Activated CD8-positive, alpha-beta T cell treated with anti-CD3 and anti-CD28 coated beads for 36 hours (primary cell): ENCODE data around the gene RNU1-4. TPM values are rescaled to one million over a fixed set of nuclear protein-coding genes. Genes with fewer than 3 reads are reported as not detected.
"Not testable (repeated sequence)": the region's sequence is repeated elsewhere in the genome, so short reads cannot be mapped to it uniquely, and the experiment has no call there.

Experiments
- ATAC-seq: fragments of 200-7000 bp; cut with Tn5 transposase; one replicate; pipeline ENCODE4 v1.10.0; 2021; ENCODE audit warnings: mild to moderate bottlenecking, moderate library complexity
- CTCF ChIA-PET: fragments of 350-600 bp; sonication (Branson Sonifier 250); formaldehyde crosslinking; loops from one replicate; lab custom pipeline; 2021; ENCODE audit warnings: antibody characterized with exemption; lab: Charles Lee
- POLR2A ChIA-PET: fragments of 350-600 bp; sonication (Branson Sonifier 250); formaldehyde crosslinking; loops from one replicate; lab custom pipeline; 2021; ENCODE audit warnings: antibody characterized with exemption; lab: Charles Lee
- DNase-seq: peaks from one replicate; pipeline ENCODE4 v3.0.0-alpha.2; 2020
- H3K27ac Mint-ChIP-seq: one replicate; pipeline ENCODE4 v1.8.0; 2021; ENCODE audit warnings: mild to moderate bottlenecking, mixed read lengths
- H3K27me3 Mint-ChIP-seq: one replicate; pipeline ENCODE4 v1.8.0; 2021; ENCODE audit warnings: mixed read lengths
- H3K36me3 Mint-ChIP-seq: one replicate; pipeline ENCODE4 v1.8.0; 2021; ENCODE audit warnings: low read depth, mixed read lengths
- H3K4me1 Mint-ChIP-seq: one replicate; pipeline ENCODE4 v1.8.0; 2021; ENCODE audit warnings: low read depth, mixed read lengths
- H3K4me3 Mint-ChIP-seq: one replicate; pipeline ENCODE4 v1.8.0; 2021; ENCODE audit warnings: mild to moderate bottlenecking, moderate library complexity, mixed read lengths
- H3K9me3 Mint-ChIP-seq: one replicate; pipeline ENCODE4 v1.8.0; 2021; ENCODE audit warnings: mixed read lengths
- intact Hi-C: fragments of 100-400 bp; cut with micrococcal nuclease; formaldehyde crosslinking; loops from one replicate; pipeline ENCODE4 v1.10.0; 2022
- total RNA-seq, 2 experiments: library from RNA; stranded (reverse); gene quantifications; one replicate each; pipeline ENCODE4 v1.2.3, GENCODE V29; 2021

RNU1-4 gene
- total RNA-seq, 2 experiments from 2014 or later = 820 to 1,043 TPM

- intact Hi-C loops, H3K4me3 Mint-ChIP-seq, H3K27ac Mint-ChIP-seq, ATAC-seq, H3K4me1 Mint-ChIP-seq, H3K36me3 Mint-ChIP-seq, H3K27me3 Mint-ChIP-seq, POLR2A ChIA-PET, H3K9me3 Mint-ChIP-seq, DNase-seq, CTCF ChIA-PET: not testable (repeated sequence)
Measured at GRCh38 chr1:16747660-16748059, 7.3 kb downstream of the RNU1-4 start.

GRCh38 chr1:16748710-16749109 is 8.4 kb downstream of the RNU1-4 start:
- H3K4me1 Mint-ChIP-seq, H3K36me3 Mint-ChIP-seq, H3K4me3 Mint-ChIP-seq, ATAC-seq, H3K9me3 Mint-ChIP-seq, intact Hi-C loops, POLR2A ChIA-PET, DNase-seq, H3K27ac Mint-ChIP-seq, CTCF ChIA-PET, H3K27me3 Mint-ChIP-seq: not testable (repeated sequence)

GRCh38 chr1:16749910-16750888 is 9.9 kb downstream of the RNU1-4 start:
- H3K9me3 Mint-ChIP-seq = not testable (repeated sequence)

GRCh38 chr1:16752770-16753169 is 12.5 kb downstream of the RNU1-4 start:
- H3K36me3 Mint-ChIP-seq, H3K27me3 Mint-ChIP-seq, H3K27ac Mint-ChIP-seq, DNase-seq, intact Hi-C loops, H3K9me3 Mint-ChIP-seq, H3K4me3 Mint-ChIP-seq, H3K4me1 Mint-ChIP-seq, ATAC-seq, POLR2A ChIA-PET, CTCF ChIA-PET: not testable (repeated sequence)

More at GRCh38 chr1:16749910-16750888, 9.9 kb downstream of the RNU1-4 start:
- POLR2A ChIA-PET, intact Hi-C loops, CTCF ChIA-PET, H3K27ac Mint-ChIP-seq, H3K36me3 Mint-ChIP-seq, H3K4me1 Mint-ChIP-seq, H3K27me3 Mint-ChIP-seq, DNase-seq, H3K4me3 Mint-ChIP-seq: not testable (repeated sequence)
- peak; percentile 88 for ATAC-seq

GRCh38 chr1:16755385-16755784 is 15.1 kb downstream of the RNU1-4 start:
- H3K4me3 Mint-ChIP-seq, H3K4me1 Mint-ChIP-seq, POLR2A ChIA-PET, H3K27me3 Mint-ChIP-seq, H3K9me3 Mint-ChIP-seq, DNase-seq, intact Hi-C loops, ATAC-seq, CTCF ChIA-PET, H3K36me3 Mint-ChIP-seq, H3K27ac Mint-ChIP-seq: not testable (repeated sequence)

- ATAC-seq, CTCF ChIA-PET: not testable (repeated sequence)
Measured at GRCh38 chr1:16755932-16756331, 15.6 kb downstream of the RNU1-4 start.

GRCh38 chr1:16757574-16757973 is 17.3 kb downstream of the RNU1-4 start:
- H3K4me3 Mint-ChIP-seq, H3K27me3 Mint-ChIP-seq, DNase-seq, POLR2A ChIA-PET, H3K36me3 Mint-ChIP-seq, H3K9me3 Mint-ChIP-seq, H3K27ac Mint-ChIP-seq, intact Hi-C loops, H3K4me1 Mint-ChIP-seq, CTCF ChIA-PET, ATAC-seq: not testable (repeated sequence)

More at GRCh38 chr1:16755932-16756331, 15.6 kb downstream of the RNU1-4 start:
- H3K4me1 Mint-ChIP-seq, H3K27ac Mint-ChIP-seq, DNase-seq, H3K4me3 Mint-ChIP-seq, H3K27me3 Mint-ChIP-seq, H3K36me3 Mint-ChIP-seq, POLR2A ChIA-PET, intact Hi-C loops, H3K9me3 Mint-ChIP-seq: not testable (repeated sequence)

- CTCF ChIA-PET, POLR2A ChIA-PET, H3K9me3 Mint-ChIP-seq, DNase-seq, H3K27ac Mint-ChIP-seq, intact Hi-C loops, H3K27me3 Mint-ChIP-seq, ATAC-seq, H3K4me1 Mint-ChIP-seq, H3K36me3 Mint-ChIP-seq, H3K4me3 Mint-ChIP-seq: not testable (repeated sequence)
Measured at GRCh38 chr1:16758060-16758459, 17.7 kb downstream of the RNU1-4 start.

GRCh38 chr1:16759041-16759493 is 18.8 kb downstream of the RNU1-4 start:
- H3K27me3 Mint-ChIP-seq, intact Hi-C loops, CTCF ChIA-PET, H3K4me1 Mint-ChIP-seq, H3K27ac Mint-ChIP-seq, H3K36me3 Mint-ChIP-seq, H3K9me3 Mint-ChIP-seq, H3K4me3 Mint-ChIP-seq, POLR2A ChIA-PET: not testable (repeated sequence)
- ATAC-seq (peak; percentile 41), DNase-seq (peak; percentile 8)

- POLR2A ChIA-PET, H3K27me3 Mint-ChIP-seq, H3K9me3 Mint-ChIP-seq, CTCF ChIA-PET, H3K36me3 Mint-ChIP-seq, H3K4me1 Mint-ChIP-seq, H3K27ac Mint-ChIP-seq, DNase-seq, H3K4me3 Mint-ChIP-seq, intact Hi-C loops: not testable (repeated sequence)
- ATAC-seq = peak; percentile 55
Measured at GRCh38 chr1:16759650-16760455, 19.5 kb downstream of the RNU1-4 start.

- intact Hi-C loops, H3K36me3 Mint-ChIP-seq, CTCF ChIA-PET, POLR2A ChIA-PET, H3K9me3 Mint-ChIP-seq, H3K4me3 Mint-ChIP-seq, H3K4me1 Mint-ChIP-seq, H3K27ac Mint-ChIP-seq, ATAC-seq, H3K27me3 Mint-ChIP-seq, DNase-seq: not testable (repeated sequence)
Measured at GRCh38 chr1:16760456-16760765, 20.1 kb downstream of the RNU1-4 start.
